ENCODE measurements around the gene CACNA1C.

GRCh38 chr12:2013086-2013485, 39.7 kb upstream of the CACNA1C start:
- TF ChIP-seq CTCF (IDR thresholded peaks at IDR 0.05; ENCODE audit: low read depth, low read length) (no peak), POLR2A (IDR thresholded peaks at IDR 0.05; ENCODE audit: extremely low read depth, insufficient read length) (no peak), MAX (IDR thresholded peaks at IDR 0.05; ENCODE audit: low read depth, low read length) (no peak)
